ENCODE measurements around the gene SIN3A. TPM values are rescaled to one million over a fixed set of nuclear protein-coding genes. Genes with fewer than 3 reads are reported as not detected.
"Not testable (repeated sequence)": the region's sequence is repeated elsewhere in the genome, so short reads cannot be mapped to it uniquely, and the experiment has no call there.

The SIN3A gene
- total RNA-seq, 1 donor from 2014 or later = 51.6 TPM

GRCh38 chr15:75479670-75480069, 28.2 kb upstream of the SIN3A start:
- Histone ChIP-seq H3K36me3 (peaks cover 60% of the 10 kb centered on the region), H3K4me1 (no peaks in the 10 kb centered on the region), H3K4me3 (no peak overlapping the region), H3K27ac (no peak overlapping the region), H3K9me3 (no peaks in the 10 kb centered on the region), H3K27me3 (ENCODE audit: low read depth) (no peaks in the 10 kb centered on the region)
- TF ChIP-seq, protein P1, sequence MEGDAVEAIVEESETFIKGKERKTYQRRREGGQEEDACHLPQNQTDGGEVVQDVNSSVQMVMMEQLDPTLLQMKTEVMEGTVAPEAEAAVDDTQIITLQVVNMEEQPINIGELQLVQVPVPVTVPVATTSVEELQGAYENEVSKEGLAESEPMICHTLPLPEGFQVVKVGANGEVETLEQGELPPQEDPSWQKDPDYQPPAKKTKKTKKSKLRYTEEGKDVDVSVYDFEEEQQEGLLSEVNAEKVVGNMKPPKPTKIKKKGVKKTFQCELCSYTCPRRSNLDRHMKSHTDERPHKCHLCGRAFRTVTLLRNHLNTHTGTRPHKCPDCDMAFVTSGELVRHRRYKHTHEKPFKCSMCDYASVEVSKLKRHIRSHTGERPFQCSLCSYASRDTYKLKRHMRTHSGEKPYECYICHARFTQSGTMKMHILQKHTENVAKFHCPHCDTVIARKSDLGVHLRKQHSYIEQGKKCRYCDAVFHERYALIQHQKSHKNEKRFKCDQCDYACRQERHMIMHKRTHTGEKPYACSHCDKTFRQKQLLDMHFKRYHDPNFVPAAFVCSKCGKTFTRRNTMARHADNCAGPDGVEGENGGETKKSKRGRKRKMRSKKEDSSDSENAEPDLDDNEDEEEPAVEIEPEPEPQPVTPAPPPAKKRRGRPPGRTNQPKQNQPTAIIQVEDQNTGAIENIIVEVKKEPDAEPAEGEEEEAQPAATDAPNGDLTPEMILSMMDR (IDR thresholded peaks at IDR 0.05) = no peak
- intact Hi-C loops (cut with DNase I) = no loop called here
- DNase-seq = no peak
- no peak for ATAC-seq

DNA sequence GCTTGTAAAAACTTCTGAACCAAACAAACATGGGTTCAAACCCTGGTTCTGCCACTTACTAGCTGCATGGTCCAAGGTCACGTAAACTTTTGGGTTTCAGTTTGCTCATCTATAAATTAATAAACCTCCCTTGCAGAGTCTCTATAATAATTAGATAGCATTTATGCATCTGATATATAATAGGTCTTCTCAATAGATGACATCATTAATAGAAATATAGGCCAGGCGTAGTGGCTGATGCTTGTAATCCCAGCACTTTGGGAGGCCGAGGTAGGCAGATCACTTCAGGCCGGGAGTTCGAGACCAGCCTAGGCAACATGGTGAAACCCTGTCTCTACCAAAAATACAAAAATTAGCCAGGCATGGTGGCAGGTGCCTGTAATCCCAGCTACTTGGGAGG, 25.6 kb upstream of the SIN3A start:
- H3K4me3 ChIP-seq; H3K9me3 ChIP-seq; H3K4me1 ChIP-seq; H3K27me3 ChIP-seq (ENCODE audit: low read depth); ATAC-seq; DNase-seq; H3K27ac ChIP-seq; intact Hi-C loops (cut with DNase I): not testable (repeated sequence)
- H3K36me3 ChIP-seq = peaks cover 72% of the 10 kb centered on the region

DNA sequence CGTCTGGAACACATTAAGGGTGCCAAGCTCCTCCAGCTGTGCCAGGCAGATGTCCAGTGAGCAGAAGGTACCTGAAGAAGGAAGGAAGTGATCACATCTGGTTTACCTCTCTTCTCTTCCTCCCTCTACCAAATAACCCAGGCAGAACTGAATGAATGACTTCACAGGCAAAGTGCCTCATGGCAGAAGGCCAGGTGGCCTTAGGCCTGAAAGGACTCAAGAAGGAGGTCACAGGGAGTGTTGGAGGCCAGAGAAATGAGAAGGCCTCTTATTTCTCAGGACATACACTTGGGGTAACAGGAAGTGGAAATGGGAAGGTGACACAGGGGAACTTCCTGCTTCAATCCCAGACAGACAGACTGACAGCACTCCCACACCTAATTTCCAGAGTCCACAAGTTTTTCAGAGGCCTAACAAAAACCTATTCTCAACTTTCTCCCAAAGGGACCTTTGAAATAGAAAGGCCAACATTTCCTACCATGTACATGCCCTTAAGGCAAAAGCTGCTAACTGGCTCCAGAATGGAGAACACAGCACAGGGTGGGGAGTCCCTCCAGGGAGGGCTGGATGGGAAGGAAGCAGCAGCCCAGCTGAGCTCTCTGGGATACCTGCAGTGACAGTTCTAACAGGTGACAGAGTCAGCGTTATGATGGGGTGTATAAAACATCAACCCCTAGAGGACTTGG, 17.6 kb upstream of the SIN3A start:
- Histone ChIP-seq H3K27me3 (ENCODE audit: low read depth) (no peaks in the 10 kb centered on the region), H3K9me3 (no peaks in the 10 kb centered on the region), H3K4me1 (no peaks in the 10 kb centered on the region), H3K4me3 (no peak overlapping the region), H3K27ac (no peak overlapping the region), H3K36me3 (peaks cover 84% of the 10 kb centered on the region)
- intact Hi-C loops (cut with DNase I) = no loop called here
- DNase-seq (no peak), ATAC-seq (peak in 1 of 2 donors; percentile 33)
- TF ChIP-seq, protein P1 (IDR thresholded peaks at IDR 0.05) = no peak

GRCh38 chr15:75460646-75461045, 9.2 kb upstream of the SIN3A start:
- intact Hi-C loops (cut with DNase I) = no loop called here
- TF ChIP-seq, protein P1 (IDR thresholded peaks at IDR 0.05) = no peak
- Histone ChIP-seq H3K4me3 (no peak overlapping the region), H3K9me3 (no peaks in the 10 kb centered on the region), H3K27ac (no peak overlapping the region), H3K27me3 (ENCODE audit: low read depth) (no peaks in the 10 kb centered on the region), H3K4me1 (peaks cover 7% of the 10 kb centered on the region), H3K36me3 (peaks cover 3% of the 10 kb centered on the region)
- DNase-seq = no peak
- ATAC-seq = no peak

- no peak overlapping the region for H3K4me3 ChIP-seq
- TF ChIP-seq, protein P1 (IDR thresholded peaks at IDR 0.05) = no peak
- peaks cover 7% of the 10 kb centered on the region for H3K4me1 ChIP-seq
- H3K27ac ChIP-seq = no peak overlapping the region
- ATAC-seq (no peak), DNase-seq (no peak)
- intact Hi-C loops (cut with DNase I) = no loop called here
- H3K9me3 ChIP-seq = no peaks in the 10 kb centered on the region
- no peaks in the 10 kb centered on the region for H3K27me3 ChIP-seq (ENCODE audit: low read depth)
- no peaks in the 10 kb centered on the region for H3K36me3 ChIP-seq
Measured at GRCh38 chr15:75459581-75459980, 8.1 kb upstream of the SIN3A start.

GRCh38 chr15:75456710-75457109, 5.2 kb upstream of the SIN3A start:
- no peak for ATAC-seq
- Histone ChIP-seq H3K4me3 (peak overlapping the region; percentile 96), H3K36me3 (no peaks in the 10 kb centered on the region), H3K4me1 (peaks cover 15% of the 10 kb centered on the region), H3K27me3 (ENCODE audit: low read depth) (no peaks in the 10 kb centered on the region), H3K27ac (peak overlapping the region; percentile 93), H3K9me3 (no peaks in the 10 kb centered on the region)
- intact Hi-C loops (cut with DNase I) = no loop called here
- no peak for DNase-seq
- TF ChIP-seq, protein P1 (IDR thresholded peaks at IDR 0.05) = no peak

All from lower lobe of right lung (tissue), 2 donors.